GM21576 (cell line): ENCODE results near the gene PSME2.

Experiments
- ATAC-seq: cut with Tn5 transposase; IDR thresholded peaks from one replicate; pipeline ENCODE4 v1.9.1; 2021; ENCODE audit warnings: mild to moderate bottlenecking, moderate library complexity; ENCODE audit not compliant: unreplicated experiment

Gene PSME2

GRCh38 chr14:24179961-24180796 is 33.8 kb upstream of the PSME2 start:
- no peak for ATAC-seq

GRCh38 chr14:24179294-24179960 is 33.0 kb upstream of the PSME2 start:
- no peak for ATAC-seq

- ATAC-seq = no peak
Measured at GRCh38 chr14:24178399-24179178, 32.2 kb upstream of the PSME2 start.

GRCh38 chr14:24177891-24178290 is 31.5 kb upstream of the PSME2 start:
- ATAC-seq = no peak

GRCh38 chr14:24177041-24177825 is 30.8 kb upstream of the PSME2 start:
- no peak for ATAC-seq

- ATAC-seq = no peak
Measured at GRCh38 chr14:24176599-24176998, 30.2 kb upstream of the PSME2 start.

- no peak for ATAC-seq
Measured at GRCh38 chr14:24172871-24173281, 26.5 kb upstream of the PSME2 start.

- no peak for ATAC-seq
Measured at GRCh38 chr14:24172261-24172860, 26.0 kb upstream of the PSME2 start.

- ATAC-seq = peak; percentile 83
Measured at GRCh38 chr14:24171422-24172260, 25.2 kb upstream of the PSME2 start, which contains the start of gene REC8. Gene REC8 (plus strand): TSS chr14:24172080. CDS start chr14:24172553, 473 bp downstream.

GRCh38 chr14:24167469-24168114 is 21.2 kb upstream of the PSME2 start:
- no peak for ATAC-seq

- no peak for ATAC-seq
Measured at GRCh38 chr14:24165785-24166184, 19.4 kb upstream of the PSME2 start.

GRCh38 chr14:24164518-24164991 is 18.1 kb upstream of the PSME2 start:
- no peak for ATAC-seq

GRCh38 chr14:24162093-24162492 is 15.7 kb upstream of the PSME2 start:
- ATAC-seq = no peak

- ATAC-seq = peak; percentile 79
Measured at GRCh38 chr14:24160850-24161804, 14.7 kb upstream of the PSME2 start, which contains the start of gene IRF9. Gene IRF9 (plus strand): TSS chr14:24161265. CDS start chr14:24162145, 880 bp downstream.

- no peak for ATAC-seq
Measured at GRCh38 chr14:24160499-24160849, 14.1 kb upstream of the PSME2 start.

GRCh38 chr14:24159777-24160498 is 13.5 kb upstream of the PSME2 start:
- no peak for ATAC-seq

- ATAC-seq = no peak
Measured at GRCh38 chr14:24157331-24157730, 10.9 kb upstream of the PSME2 start.
